Small intestine (tissue), 7 donors: Measurements from ENCODE around the gene ITSN2. TPM values are rescaled to one million over a fixed set of nuclear protein-coding genes. Genes with fewer than 3 reads are reported as not detected.

Experiments used
- DNase-seq, 2 donors: peaks; one replicate each; pipeline versions ENCODE4 v3.0.0 to v3.0.0-alpha.2; 2013
- FAIRE-seq: peaks from 2 replicates; lab custom pipeline; 2012; peaks lifted over from hg19 to GRCh38; lab: Jason Lieb, UNC
- H3K27ac ChIP-seq, 3 donors: one replicate each; pipeline ENCODE4 v1.5.1; 2013; ENCODE audit warnings: low read length in 2 of 3, mild to moderate bottlenecking in 2 of 3, control low read depth in 1 of 3, inconsistent platforms in 1 of 3, low read depth in 1 of 3, moderate library complexity in 1 of 3
- H3K27me3 ChIP-seq, 3 donors: one replicate each; pipeline ENCODE4 v1.6.1; 2013; ENCODE audit warnings: low read length in 3 of 3, inconsistent platforms in 1 of 3; ENCODE audit not compliant: control insufficient read depth in 3 of 3, insufficient read depth in 3 of 3
- H3K36me3 ChIP-seq, 3 donors: one replicate each; pipeline ENCODE4 v1.6.1; 2013; ENCODE audit warnings: low read length in 3 of 3, inconsistent platforms in 1 of 3, low read depth in 1 of 3, mild to moderate bottlenecking in 1 of 3, moderate library complexity in 1 of 3; ENCODE audit not compliant: control insufficient read depth in 3 of 3, insufficient read depth in 2 of 3
- H3K4me1 ChIP-seq, 3 donors: one replicate each; pipeline ENCODE4 v1.6.1; 2013; ENCODE audit warnings: low read length in 2 of 3, inconsistent platforms in 1 of 3, low read depth in 1 of 3, mild to moderate bottlenecking in 1 of 3, moderate library complexity in 1 of 3; ENCODE audit not compliant: control insufficient read depth in 3 of 3, insufficient read depth in 2 of 3
- H3K4me3 ChIP-seq, 3 donors: one replicate each; pipeline ENCODE4 v1.5.1; 2013; ENCODE audit warnings: low read length in 3 of 3, control low read depth in 1 of 3, inconsistent platforms in 1 of 3, low read depth in 1 of 3, mild to moderate bottlenecking in 1 of 3, moderate library complexity in 1 of 3
- H3K9me3 ChIP-seq, 2 donors: one replicate each; pipeline ENCODE4 v1.6.1; 2013; ENCODE audit warnings: low read depth in 1 of 2, low read length in 1 of 2; ENCODE audit not compliant: control insufficient read depth in 2 of 2, insufficient read depth in 1 of 2
- WGBS, 3 donors: extraction: QIAGEN DNeasy Blood & Tissue Kit; methylation state at CpG; one replicate each; pipeline ENCODE4 v1.1.7; 2013; 5-methylcytosine and 5-hydroxymethylcytosine counted together
- polyA plus RNA-seq, 4 donors: library from polyadenylated mRNA; stranded (reverse) in 3 of 4; unstranded in 1 of 4; fragments of 200-250 nt in 3 of 4; fragments of 120-200 nt in 1 of 4; gene quantifications; one replicate each; pipeline versions ENCODE4 v1.2.1 to v1.2.3, GENCODE V29; 2013
- donor health status: healthy with polysubstance abuse.
- donor health status: control.
- donor health status: control.
- donor health status: Bipolar disorder and iron deficiency.
- donor health status: healthy.

The ITSN2 gene
- polyA plus RNA-seq, 4 donors: 16.3 to 37.1 (median 29.5) TPM

- FAIRE-seq: no peak
- H3K4me1 ChIP-seq: no peaks in the 10 kb centered on the region
- no peak for DNase-seq
- H3K27ac ChIP-seq: no peak overlapping the region
- H3K36me3 ChIP-seq: peaks cover 5 to 19% (median 16%) of the 10 kb centered on the region in 3 donors
- no peak overlapping the region for H3K4me3 ChIP-seq
- H3K9me3 ChIP-seq: no peaks in the 10 kb centered on the region
- 95 to 98% (median 98%) methylated on average over 2 of the region's 2 CpGs for WGBS, 3 donors
- no peaks in the 10 kb centered on the region for H3K27me3 ChIP-seq
These were observed 88.1 kb downstream of the ITSN2 start for GRCh38 chr2:24272161-24272802.

- Histone ChIP-seq H3K4me1 (no peaks in the 10 kb centered on the region), H3K36me3 (peaks cover 5 to 19% (median 14%) of the 10 kb centered on the region in 3 donors), H3K27ac (no peak overlapping the region), H3K4me3 (no peak overlapping the region), H3K27me3 (no peaks in the 10 kb centered on the region), H3K9me3 (no peaks in the 10 kb centered on the region)
- no peak for FAIRE-seq
- whole genome bisulfite sequencing, 3 donors: 96 to 100% (median 99%) methylated on average over 3 of the region's 3 CpGs
- peak; percentile 1 to 5 for DNase-seq
These were observed 91.1 kb downstream of the ITSN2 start for GRCh38 chr2:24269265-24269664.

- no peaks in the 10 kb centered on the region for H3K9me3 ChIP-seq
These were observed 95.1 kb downstream of the ITSN2 start for GRCh38 chr2:24265212-24265611.

GRCh38 chr2:24262421-24262970, 97.8 kb downstream of the ITSN2 start:
- peaks cover 5 to 15% (median 6%) of the 10 kb centered on the region in 3 donors for H3K36me3 ChIP-seq
- no peak overlapping the region for H3K27ac ChIP-seq
- no peak for FAIRE-seq
- H3K4me3 ChIP-seq: no peak overlapping the region
- no peak for DNase-seq
- no peaks in the 10 kb centered on the region for H3K9me3 ChIP-seq
- WGBS, 3 donors: 67 to 95% (median 94%) methylated on average over 1 of the region's 1 CpG
- no peaks in the 10 kb centered on the region for H3K4me1 ChIP-seq
- no peaks in the 10 kb centered on the region for H3K27me3 ChIP-seq

More at GRCh38 chr2:24265212-24265611, 95.1 kb downstream of the ITSN2 start:
- DNase-seq: no peak
- H3K27ac ChIP-seq: no peak overlapping the region
- no peak overlapping the region for H3K4me3 ChIP-seq
- no peak for FAIRE-seq
- H3K4me1 ChIP-seq: no peaks in the 10 kb centered on the region
- 92 to 98% (median 97%) methylated on average over 2 of the region's 2 CpGs for WGBS, 3 donors
- no peaks in the 10 kb centered on the region for H3K27me3 ChIP-seq
- peaks cover 5 to 20% (median 9%) of the 10 kb centered on the region in 3 donors for H3K36me3 ChIP-seq

GRCh38 chr2:24261441-24261840, 98.9 kb downstream of the ITSN2 start:
- peaks cover 5 to 17% (median 6%) of the 10 kb centered on the region in 3 donors for H3K36me3 ChIP-seq
- no peaks in the 10 kb centered on the region for H3K9me3 ChIP-seq
- H3K4me1 ChIP-seq: no peaks in the 10 kb centered on the region
- FAIRE-seq (no peak), DNase-seq (no peak)
- H3K27ac ChIP-seq: no peak overlapping the region
- 60 to 71% (median 63%) methylated on average over 3 of the region's 3 CpGs for WGBS, 3 donors
- H3K27me3 ChIP-seq: no peaks in the 10 kb centered on the region
- H3K4me3 ChIP-seq: no peak overlapping the region

- WGBS, 3 donors: 59 to 86% (median 86%) methylated on average over 2 of the region's 2 CpGs
- Histone ChIP-seq H3K4me3 (no peak overlapping the region), H3K27me3 (no peaks in the 10 kb centered on the region), H3K9me3 (no peaks in the 10 kb centered on the region), H3K27ac (no peak overlapping the region), H3K4me1 (no peaks in the 10 kb centered on the region), H3K36me3 (peaks cover 5 to 21% (median 7%) of the 10 kb centered on the region in 3 donors)
- DNase-seq: no peak
- no peak for FAIRE-seq
These were observed 101.0 kb downstream of the ITSN2 start for GRCh38 chr2:24259316-24259715.

GRCh38 chr2:24258718-24259117, 101.6 kb downstream of the ITSN2 start:
- Histone ChIP-seq H3K27ac (no peak overlapping the region), H3K9me3 (no peaks in the 10 kb centered on the region), H3K4me1 (no peaks in the 10 kb centered on the region), H3K4me3 (no peak overlapping the region), H3K36me3 (peaks cover 5 to 18% (median 8%) of the 10 kb centered on the region in 3 donors), H3K27me3 (no peaks in the 10 kb centered on the region)
- no peak for DNase-seq
- no peak for FAIRE-seq

- 96 to 98% (median 96%) methylated on average over 6 of the region's 6 CpGs for WGBS, 3 donors
These were observed 106.9 kb downstream of the ITSN2 start for GRCh38 chr2:24253303-24253919.

More at GRCh38 chr2:24253303-24253919, 106.9 kb downstream of the ITSN2 start:
- Histone ChIP-seq H3K9me3 (no peaks in the 10 kb centered on the region), H3K4me1 (no peaks in the 10 kb centered on the region), H3K27me3 (no peaks in the 10 kb centered on the region), H3K4me3 (no peak overlapping the region), H3K36me3 (peaks cover 0 to 18% (median 2%) of the 10 kb centered on the region in 3 donors), H3K27ac (no peak overlapping the region)
- FAIRE-seq (peak; percentile 84), DNase-seq (no peak)
